Stimulated activated CD8-positive, alpha-beta memory T cell treated with anti-CD3 and anti-CD28 coated beads, Interleukin-15, amount 100 ng/mL, for 48 hours (primary cell): ENCODE data around the gene DCAF6.
A peak's percentile ranks its signal among the peaks of the same experiment; 100 is the strongest.
"Not testable (repeated sequence)": the region's sequence is repeated elsewhere in the genome, so short reads cannot be mapped to it uniquely, and the experiment has no call there.

Experiments
- DNase-seq, 2 donors: peaks; one replicate each; pipeline ENCODE4 v3.0.0-alpha.2; 2020; ENCODE audit warnings: low read depth in 2 of 2

DCAF6 gene

DNA sequence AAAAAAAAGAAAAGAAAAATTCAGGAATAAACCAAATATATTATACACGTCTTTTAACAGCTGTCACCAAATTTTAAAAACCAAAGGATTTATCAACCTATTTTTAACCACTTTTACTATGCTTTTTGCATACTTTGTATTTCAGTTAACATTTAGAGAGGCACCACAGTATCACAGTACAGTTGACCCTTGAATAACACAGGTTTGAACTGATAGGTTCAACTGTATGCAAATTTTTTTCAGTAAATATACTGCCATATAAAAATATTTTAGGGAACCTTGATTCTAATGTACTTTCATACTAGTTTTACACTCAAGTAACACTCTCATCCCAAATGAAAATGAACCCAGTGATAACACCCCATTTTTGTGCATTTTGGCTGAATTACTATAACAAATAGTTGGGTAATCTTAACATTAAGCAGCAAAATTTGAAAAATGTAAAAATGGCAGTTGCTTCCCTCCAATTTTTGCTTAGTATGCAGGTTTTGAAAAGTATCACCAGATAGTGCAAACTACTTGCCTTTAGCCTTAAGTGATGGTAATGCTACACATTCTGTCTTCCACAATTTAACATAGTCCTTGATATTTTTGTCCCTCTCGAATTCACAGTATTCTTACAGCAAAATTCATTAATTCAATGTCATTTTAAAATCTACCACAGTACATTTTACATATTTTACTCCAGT is 11.8 kb upstream of the DCAF6 start:
- no peak for DNase-seq

DNA sequence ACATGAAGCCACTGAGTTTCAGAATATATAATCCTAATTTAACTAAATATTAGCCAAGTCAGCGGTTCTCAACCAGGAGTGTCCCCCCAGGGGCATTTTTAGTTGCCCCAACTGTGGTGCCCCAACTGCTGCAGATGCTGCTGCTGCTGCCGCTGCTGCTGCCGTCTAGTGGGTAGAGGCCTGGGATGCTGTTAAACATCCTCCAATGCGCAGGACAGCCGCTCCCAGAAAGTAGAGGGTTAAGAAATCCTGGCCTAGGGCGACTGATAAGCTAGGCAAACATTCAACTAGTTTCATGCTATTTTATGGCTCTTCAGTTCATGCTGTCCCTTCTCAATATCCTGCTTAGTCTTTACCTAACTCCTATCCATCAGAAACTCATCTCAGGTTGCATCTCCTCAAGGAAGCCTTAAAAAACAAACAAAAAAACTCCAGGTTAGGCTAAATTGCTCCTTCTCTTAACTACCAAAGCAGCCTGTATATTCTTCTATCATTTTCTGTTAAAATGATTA is 9.9 kb upstream of the DCAF6 start:
- DNase-seq, result no peak

DNA sequence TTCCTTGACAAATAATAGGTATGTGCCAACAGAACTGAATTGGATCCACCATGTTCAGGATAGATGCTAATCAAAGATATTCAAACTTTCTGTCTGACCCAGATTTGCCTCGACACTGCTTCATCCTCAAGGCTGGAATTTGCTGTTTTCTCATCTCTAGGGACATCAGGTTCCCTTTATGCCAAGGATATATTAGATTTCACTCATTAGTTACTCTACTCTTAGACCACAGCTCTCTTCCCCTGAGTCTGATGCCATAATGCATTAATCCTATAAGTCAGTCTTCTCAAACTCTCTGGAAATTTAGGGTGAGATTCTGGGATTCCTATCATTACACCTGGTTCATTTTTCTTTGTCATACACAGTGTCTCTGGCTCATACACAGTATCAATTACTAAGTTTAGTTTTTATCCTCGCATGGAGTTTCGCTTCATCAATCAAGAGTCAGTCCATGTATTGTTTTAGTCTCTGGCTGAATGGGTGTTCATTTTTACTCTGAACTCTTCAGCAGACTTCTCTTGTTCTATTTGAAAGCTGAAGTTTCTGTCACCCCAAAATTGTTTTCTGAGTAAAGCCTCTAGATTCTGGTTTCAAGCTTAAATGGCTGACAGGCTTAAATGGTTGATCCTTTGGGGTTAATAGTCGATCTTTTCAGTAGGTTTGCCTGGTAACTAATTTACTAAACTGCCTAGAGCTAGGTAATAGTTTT is 9.3 kb upstream of the DCAF6 start:
- no peak for DNase-seq

DNA sequence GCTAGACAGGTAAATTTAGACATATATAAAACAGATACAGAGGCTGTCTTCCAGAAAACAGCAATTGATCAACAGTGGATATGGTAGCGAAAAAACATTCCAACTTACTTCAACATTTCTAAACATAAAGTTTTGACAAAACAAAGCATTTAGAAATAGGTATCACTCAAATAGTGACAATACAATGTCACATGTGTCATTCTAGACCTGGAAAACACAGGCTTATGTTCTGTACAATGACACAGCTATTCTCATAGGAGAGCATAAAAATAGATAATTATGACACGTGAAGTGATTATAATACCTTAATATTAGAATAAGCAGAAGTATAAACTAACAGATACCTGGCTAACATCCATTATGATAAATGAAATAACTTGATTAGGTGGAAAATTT is 8.0 kb upstream of the DCAF6 start:
- DNase-seq, result no peak

DNA sequence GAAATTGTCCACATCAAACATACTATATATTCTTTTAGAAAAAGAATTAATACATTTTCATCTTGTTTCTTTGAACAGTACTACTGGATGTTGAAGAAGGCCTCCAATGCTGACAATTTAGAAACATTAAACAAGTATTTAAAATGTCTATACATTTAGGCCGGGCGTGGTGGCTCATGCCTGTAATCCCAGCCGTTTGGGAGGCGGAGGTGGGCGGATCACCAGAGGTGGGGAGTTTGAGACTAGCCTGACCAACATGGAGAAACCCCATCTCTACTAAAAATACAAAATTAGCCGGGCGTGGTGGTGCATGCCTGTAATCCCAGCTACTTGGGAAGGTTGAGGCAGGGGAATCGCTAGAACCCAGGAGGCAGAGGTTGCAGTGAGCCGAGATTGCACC is 7.6 kb upstream of the DCAF6 start:
- DNase-seq, result not testable (repeated sequence)

DNA sequence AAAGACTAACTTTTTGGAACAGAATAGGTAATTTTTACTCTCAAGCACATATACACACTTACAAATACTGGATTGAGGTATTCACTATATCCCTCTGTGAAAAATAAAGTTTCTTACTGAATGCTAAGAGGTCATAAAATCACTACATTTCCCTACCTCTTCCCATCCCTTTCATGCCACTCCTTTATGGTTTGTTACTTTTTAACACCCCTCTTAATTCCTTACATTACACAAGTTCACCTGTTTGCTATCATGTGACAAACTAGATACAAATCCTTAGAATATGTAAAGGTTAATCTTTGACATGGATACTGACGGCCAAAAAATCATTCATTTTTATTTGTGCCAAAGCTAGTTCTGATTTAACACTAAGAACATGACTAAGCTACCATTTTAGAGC is 6.8 kb upstream of the DCAF6 start:
- DNase-seq, result no peak

DNA sequence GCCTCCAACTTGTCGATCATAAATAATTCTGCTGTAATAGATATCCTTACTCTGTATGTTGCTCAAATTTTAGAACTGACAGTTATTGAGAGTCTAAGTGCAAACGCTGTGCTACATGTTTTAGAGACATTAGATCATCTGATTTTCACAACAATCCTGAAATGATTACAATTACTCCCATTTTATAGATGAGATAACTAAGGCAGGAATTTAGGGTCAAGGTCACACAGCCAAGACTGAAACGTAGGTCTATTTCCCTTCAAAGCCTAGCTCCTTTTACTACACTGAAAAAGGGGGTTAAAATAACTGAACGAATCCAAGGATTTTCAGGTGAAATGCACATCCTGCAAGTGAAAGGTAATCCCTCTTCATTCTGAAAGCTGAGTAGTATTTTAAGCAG is 2.7 kb upstream of the DCAF6 start:
- no peak for DNase-seq

DNA sequence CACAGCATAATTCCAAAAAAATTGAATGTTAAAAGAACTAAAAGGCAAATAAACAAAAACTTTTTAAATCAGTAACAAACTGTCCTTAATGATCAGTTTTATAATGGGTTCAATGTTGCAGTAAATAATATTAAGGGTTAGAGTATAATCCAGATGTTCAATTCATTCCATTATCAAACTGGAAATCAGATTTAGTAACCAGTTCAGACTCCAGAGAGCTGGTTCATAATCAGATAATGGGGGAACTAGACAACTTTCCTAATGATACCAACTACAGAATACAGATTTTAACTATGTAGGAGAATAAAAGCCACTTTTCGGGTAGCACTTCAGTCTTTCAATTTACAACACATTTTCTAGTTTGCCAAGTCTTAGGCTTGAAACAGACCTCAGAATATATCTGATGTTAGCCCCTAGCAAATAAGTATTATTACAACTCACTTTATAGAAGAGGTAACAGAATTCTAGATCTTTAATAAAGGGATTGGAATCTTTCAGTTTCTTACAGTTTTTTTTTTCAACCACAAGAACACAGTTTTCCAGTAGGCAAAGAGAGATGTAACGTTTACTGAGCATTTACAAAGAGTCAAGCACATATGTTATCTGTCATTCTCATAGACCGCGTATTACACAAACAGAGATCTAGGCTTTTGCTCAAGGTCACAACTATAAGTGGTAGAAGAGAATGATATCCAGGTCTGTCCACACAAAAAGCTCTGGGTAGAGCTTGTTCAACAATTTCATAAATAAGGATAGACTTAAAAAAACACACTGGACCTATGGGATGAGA is 1.9 kb upstream of the DCAF6 start:
- DNase-seq, result no peak

DNA sequence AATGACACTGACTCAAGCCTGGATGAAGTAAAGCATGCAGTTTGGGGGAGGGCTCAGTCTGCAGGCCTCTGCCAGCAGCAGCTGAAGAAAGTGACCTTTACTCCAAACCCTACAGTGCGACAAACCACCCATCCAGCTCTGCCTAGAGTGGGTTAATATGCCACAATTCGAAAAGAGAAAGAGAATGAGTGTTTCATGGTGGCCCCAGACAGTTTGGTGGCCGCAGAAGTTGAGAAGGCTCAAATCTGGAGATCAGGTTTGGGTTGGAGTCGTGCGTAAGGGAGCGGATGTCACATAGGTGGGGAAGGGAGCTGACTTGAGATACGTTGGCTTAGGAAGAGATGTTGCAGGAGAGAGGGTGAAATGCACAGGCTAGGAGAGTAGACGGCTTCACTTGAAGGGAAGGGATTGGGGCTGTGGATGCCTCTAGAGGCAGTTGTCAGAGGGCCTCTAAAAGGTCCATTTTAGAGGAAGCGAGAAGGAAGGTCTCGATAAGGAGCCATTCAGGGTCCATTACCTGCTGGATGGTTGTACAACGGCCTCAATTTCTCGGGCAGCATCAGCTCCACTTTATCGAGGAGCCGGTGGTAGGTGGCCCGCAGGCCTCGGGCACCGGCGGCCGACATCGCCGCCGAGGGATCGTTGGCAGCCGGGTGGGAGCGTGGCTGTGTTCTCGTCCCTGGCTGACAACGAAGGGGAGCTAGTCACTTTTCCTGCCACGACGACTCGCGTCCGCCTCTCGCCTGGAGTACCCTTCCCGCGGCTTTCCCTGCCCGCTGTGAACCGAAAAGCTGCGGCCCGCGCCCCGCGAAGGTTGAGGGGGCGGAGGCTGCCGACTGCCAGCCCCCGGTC is 1.0 kb upstream of the DCAF6 start:
- peak; percentile 6 to 22 for DNase-seq

DNA sequence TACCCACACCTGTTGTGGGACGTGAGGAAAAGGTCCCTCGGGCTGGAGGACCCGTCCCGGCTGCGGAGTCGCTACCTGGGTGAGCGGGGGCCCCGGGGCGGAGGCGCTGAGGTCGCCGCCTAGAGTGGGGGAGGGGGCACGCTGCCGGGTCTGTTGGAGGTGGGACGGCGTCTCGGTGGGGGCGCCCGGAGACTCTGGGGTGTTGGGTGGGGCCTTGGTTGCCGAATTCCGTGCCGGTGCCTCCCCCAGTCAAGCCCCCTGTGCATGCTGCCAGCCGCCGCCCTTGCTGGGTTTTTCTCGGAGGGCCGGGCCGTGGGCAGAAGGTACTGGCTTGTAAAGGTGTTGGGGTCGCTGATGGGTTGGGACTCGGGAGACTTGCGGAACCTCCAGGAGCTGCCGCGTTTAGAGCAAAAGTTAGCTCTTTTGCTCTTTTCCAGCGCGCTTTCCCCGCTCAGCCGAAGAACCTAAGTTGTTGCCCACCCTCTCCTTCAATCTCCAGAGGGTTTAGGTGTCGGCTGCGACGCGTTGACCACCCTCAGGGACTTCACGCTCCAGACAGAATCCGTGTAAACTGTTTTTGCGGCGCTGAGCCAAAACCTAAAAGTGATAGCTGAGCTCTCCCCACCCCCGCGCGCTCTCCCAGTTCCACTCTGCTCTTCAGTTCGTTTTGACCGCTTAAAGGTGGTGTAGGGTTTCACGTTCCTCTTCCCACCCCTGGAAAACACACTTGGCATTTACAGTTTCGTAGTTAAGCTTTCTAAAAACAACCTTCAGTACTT is 636 bp downstream of the DCAF6 start, which contains the start of gene MPC2:
Gene MPC2 (minus strand): TSS at position 143 of the 779 bp plus-strand sequence. CDS start 1,231 bp downstream, outside the sequence.
- peak; percentile 31 to 48 for DNase-seq

DNA sequence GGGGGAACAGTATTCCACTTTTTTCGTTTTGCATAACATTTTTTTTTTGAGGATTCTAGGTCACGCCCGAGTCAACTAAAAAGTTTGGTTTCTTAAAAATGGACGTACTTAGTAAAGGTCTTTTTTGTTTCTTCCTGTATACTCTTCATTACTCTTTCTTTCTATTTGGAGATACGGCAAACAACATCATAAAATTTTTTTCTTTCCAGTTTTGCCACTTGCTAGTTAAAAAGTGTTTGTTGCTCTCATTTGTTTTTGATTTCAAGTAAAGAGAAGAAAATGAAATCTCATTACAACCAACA is 1.2 kb downstream of the DCAF6 start:
- DNase-seq, result no peak

DNA sequence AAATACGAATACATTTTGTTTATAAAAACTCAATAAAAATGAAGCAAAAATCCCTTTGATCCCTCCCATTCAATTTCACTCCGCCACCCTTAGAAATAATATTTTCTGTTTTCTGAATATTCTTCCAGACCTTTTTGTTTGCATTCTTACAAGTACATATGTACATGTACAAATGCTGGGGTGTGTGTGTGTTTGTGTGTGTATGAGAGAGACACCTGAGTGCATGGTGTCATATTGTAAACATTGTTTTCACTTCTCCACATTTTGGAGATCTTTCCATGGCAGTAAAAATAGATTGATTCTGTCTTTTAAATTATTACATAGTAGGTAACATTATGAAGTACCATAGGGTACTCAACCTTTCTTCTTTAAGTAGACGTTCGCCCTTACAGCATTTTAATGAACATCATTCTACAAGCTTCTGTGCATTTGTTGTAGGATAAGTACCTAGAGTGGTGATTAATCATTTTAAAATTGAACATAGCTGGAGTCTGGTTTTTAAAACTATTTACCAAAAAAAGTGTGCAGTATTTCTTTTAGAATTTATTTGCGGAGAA is 1.7 kb downstream of the DCAF6 start:
- DNase-seq, result no peak

DNA sequence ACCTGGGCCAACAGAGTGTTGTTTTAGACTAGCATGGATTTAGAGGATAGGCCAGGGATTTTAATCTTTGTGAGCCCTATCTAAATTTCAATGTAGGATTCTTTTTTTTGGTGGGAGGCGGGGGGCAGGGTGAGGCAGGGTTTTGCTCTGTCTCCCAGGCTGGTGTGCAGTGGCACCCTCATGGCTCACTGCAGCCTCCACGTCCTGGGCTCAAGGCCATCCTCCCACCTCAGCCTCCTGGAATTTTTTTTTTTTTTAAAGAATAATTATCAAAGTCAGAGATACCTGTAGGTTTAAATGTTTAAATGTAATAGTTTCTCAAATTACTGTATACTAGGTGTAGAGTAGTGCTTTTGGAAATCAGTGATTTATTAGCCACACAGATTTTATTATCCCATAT is 3.8 kb downstream of the DCAF6 start:
- no peak for DNase-seq

DNA sequence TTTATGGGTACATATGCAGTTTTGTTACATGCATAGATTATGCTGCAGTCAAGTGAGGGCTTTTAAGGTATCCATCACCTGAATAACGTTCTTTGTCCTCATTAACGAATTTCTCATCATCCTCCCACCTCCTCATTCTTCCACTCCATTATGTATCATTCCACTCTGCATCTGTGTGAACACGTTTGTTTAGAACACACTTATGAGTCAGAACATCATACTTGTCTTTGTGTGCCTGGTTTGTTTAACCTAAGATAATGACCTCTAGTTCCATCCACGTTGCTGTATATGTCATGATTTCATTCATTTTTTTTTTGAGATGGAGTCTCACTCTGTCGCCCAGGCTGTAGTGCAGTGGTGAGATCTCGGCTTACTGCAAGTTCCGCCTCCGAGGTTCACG is 7.1 kb downstream of the DCAF6 start:
- DNase-seq, result no peak

DNA sequence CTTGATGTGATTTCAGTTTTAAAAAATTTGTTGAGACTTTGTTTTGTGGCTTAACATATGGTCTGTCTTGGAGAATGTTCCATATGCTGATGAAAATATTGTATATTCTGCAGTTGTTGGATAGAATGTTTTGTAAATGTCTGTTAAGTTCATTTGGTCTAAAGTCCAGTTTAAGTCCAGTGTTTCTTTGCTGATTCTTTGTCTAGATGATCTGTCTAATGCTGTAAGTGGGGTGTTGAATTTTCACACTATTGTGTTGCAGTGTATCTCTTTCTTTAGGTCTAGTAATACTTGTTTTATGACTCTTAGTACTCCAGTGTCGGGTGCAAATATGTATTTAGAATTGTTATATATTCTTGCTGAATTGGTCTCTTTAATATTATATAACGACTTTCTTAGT is 11.2 kb downstream of the DCAF6 start:
- DNase-seq, result no peak

DNA sequence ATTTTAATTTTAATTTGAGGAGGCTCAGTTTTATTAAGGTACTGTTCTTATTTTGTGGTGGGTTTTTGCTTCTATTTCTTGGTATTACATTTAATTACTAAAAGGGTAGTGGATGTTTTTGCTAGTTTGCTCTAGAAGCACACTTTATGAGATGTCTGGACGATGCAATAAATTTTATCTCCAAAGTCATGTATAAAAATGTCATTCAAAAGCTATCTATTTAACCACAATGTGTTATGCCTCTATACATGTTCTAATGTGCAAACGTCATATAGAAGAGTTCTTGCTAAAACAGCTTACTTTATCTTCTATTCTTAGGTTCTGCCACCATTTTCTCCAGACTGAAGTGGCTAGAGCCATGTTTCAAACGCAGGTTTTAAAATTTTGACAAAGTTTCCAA is 13.3 kb downstream of the DCAF6 start:
- no peak for DNase-seq

DNA sequence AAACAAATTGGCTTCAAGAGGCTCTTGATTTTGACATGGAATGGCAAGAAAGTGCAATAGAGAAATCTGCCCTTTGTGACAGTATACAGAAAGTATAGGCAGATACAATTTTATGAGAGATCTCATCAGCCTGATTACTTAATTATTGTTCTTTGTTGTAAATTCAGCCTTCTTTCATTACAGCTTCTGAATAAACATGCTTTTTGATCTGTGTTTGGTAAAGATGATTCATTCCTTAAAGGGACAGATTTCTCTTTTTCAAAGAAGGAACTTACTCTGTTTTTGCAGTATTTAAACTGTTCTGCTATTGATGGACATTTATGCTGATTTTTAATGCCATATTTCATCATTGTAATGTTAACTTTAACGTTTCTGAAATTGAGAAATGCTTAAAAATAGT is 14.1 kb downstream of the DCAF6 start:
- DNase-seq, result no peak

DNA sequence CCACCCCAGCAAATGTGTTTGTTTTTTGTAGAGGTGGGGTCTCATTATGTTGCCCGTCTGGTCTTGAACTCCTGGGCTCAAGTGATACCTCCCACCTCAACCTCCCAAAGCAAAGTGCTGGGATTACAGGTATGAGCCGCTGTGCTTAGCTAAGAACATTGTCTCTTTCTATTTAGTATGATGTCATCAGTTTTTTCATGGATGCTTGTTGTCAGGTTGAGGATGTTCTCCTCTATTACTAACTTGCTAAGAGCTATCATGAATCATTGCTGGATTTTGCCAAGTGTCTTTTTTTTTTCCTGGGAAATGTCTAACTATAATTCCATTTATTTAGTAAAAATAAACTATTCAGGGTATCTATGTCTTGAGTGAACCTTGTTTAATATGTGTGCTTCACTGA is 19.4 kb downstream of the DCAF6 start:
- DNase-seq, result no peak

DNA sequence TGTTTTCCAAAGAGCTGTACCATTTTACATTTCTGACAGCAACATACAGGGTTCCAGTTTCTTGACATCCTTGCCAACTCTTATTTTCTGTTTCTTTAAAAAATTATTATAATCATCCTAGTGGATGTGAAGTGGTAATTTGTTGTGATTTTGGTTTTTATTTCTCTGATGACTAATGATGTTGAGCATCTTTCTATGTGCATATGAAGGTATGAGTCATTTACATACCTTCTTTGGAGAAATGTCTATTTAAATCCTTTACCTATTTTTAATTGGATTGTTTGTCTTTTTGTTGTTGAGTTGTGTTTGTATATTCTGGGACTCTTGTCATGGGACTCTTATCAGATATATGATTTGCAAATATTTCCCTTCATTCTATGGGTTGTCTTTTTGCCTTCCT is 21.2 kb downstream of the DCAF6 start:
- no peak for DNase-seq

DNA sequence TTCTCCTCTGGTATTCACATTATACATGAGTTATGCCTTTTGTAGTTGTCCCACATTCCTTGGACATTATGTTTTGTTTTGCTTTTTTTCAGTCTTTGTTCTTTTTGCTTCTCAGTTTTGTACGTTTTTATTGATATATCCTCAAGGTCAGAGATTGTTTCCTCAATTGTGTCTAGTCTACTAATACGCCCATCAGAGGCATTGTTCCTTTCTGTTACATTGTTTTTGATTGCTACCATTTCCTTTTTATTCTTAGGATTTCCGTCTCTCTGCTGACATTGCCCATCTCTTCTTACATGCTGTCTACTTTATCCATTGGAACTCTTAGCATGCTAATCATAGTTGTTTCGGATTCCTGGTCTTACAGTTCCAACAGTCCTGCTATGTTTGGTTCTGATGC is 28.2 kb downstream of the DCAF6 start:
- no peak for DNase-seq

DNA sequence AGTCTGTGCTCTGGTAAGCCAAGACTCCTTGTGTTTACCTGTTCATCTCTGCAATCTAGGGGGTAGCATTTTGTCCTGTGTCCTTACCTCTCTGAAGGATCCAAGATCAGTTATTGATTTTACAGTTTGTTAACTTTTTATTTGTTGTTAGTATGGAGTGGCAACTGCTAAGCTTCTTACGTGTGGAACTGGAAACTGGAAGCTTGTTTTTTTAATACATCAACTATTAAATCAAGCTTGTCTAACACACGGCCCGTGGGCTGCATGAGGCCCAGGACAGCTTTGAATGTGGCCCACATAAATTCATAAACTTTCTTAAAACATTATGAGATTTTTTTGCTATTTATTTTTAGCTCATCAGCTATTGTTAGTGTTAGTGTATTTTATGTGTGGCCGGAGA is 29.6 kb downstream of the DCAF6 start:
- DNase-seq, result no peak
